Loucy (cell line): ENCODE results near the gene COL6A1.

Experiments
- EZH2phosphoT487 ChIP-seq: fragments of 200-600 bp; IDR thresholded peaks from 2 replicates; pipeline ENCODE4 v1.6.1; 2018; ENCODE audit warnings: antibody characterized with exemption, mild to moderate bottlenecking, moderate library complexity, borderline replicate concordance
- TF ChIP-seq, protein P1 (sequence below): fragments of 200-600 bp; sonication (generic); conservative IDR thresholded peaks from 2 replicates; pipeline ENCODE4 v1.5.1; 2014; ENCODE audit warnings: mild to moderate bottlenecking, antibody characterized with exemption, low read length

DNA sequence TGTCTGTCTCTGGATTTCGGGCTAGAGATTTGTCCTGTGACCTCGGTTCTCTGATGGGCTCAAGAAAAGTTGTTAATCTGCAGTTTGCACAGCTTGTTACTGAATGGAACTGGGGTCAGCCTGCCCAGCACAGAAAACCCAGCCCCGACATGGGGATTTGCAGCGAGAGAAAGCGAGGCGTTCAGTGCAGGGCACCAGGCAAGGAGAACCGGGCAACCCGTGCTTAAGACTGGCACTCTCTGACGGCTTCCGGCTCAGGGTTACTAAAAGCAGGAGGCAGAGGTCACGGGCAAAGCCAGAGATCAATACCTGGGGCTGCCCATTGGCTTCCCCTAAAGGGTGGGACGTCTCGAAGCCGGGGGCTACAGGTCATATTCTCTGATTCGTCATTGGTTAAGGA, 29.9 kb upstream of the COL6A1 start:
- TF ChIP-seq, protein P1, sequence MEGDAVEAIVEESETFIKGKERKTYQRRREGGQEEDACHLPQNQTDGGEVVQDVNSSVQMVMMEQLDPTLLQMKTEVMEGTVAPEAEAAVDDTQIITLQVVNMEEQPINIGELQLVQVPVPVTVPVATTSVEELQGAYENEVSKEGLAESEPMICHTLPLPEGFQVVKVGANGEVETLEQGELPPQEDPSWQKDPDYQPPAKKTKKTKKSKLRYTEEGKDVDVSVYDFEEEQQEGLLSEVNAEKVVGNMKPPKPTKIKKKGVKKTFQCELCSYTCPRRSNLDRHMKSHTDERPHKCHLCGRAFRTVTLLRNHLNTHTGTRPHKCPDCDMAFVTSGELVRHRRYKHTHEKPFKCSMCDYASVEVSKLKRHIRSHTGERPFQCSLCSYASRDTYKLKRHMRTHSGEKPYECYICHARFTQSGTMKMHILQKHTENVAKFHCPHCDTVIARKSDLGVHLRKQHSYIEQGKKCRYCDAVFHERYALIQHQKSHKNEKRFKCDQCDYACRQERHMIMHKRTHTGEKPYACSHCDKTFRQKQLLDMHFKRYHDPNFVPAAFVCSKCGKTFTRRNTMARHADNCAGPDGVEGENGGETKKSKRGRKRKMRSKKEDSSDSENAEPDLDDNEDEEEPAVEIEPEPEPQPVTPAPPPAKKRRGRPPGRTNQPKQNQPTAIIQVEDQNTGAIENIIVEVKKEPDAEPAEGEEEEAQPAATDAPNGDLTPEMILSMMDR, result no peak
- TF ChIP-seq EZH2phosphoT487, result no peak
